H9 (cell line): ENCODE results near the gene CNOT4. TPM values are rescaled to one million over a fixed set of nuclear protein-coding genes. Genes with fewer than 3 reads are reported as not detected.

Source experiments
- DNase-seq: peaks from one replicate; pipeline ENCODE4 v3.0.0-alpha.2; 2017
- H2AFZ ChIP-seq: one replicate; pipeline ENCODE4 v1.6.1; 2013; ENCODE audit warnings: mild to moderate bottlenecking, low read length, control low read depth, moderate library complexity
- H2AK5ac ChIP-seq: 2 replicates; pipeline ENCODE4 v1.6.1; 2013; ENCODE audit warnings: low read length, control low read depth, mixed read lengths; ENCODE audit not compliant: insufficient read length
- H2BK120ac ChIP-seq: one replicate; pipeline ENCODE4 v1.6.1; 2013; ENCODE audit warnings: low read depth, mild to moderate bottlenecking, low read length, control low read depth, inconsistent platforms; ENCODE audit not compliant: poor library complexity, severe bottlenecking
- H2BK12ac ChIP-seq: 2 replicates; pipeline ENCODE4 v1.6.1; 2013; ENCODE audit warnings: low read length, control low read depth, mixed read lengths, low read depth; ENCODE audit not compliant: insufficient read length
- H2BK15ac ChIP-seq: 2 replicates; pipeline ENCODE4 v1.6.1; 2013; ENCODE audit warnings: low read depth, low read length, control low read depth
- H2BK20ac ChIP-seq: one replicate; pipeline ENCODE4 v1.6.1; 2013; ENCODE audit warnings: low read depth, mild to moderate bottlenecking, low read length, control low read depth, inconsistent platforms; ENCODE audit not compliant: poor library complexity, severe bottlenecking
- H2BK5ac ChIP-seq: 2 replicates; pipeline ENCODE4 v1.6.1; 2013; ENCODE audit warnings: low read length, control low read depth, mixed read lengths; ENCODE audit not compliant: insufficient read length
- H3K14ac ChIP-seq: 2 replicates; pipeline ENCODE4 v1.6.1; 2013; ENCODE audit warnings: low read length, control low read depth; ENCODE audit not compliant: insufficient read depth
- H3K18ac ChIP-seq: 2 replicates; pipeline ENCODE4 v1.6.1; 2013; ENCODE audit warnings: low read depth, mild to moderate bottlenecking, mixed read lengths, low read length, control low read depth; ENCODE audit not compliant: insufficient read length
- H3K23ac ChIP-seq: 2 replicates; pipeline ENCODE4 v1.6.1; 2013; ENCODE audit warnings: low read length, control low read depth, mixed read lengths, low read depth; ENCODE audit not compliant: insufficient read length
- H3K23me2 ChIP-seq: 2 replicates; pipeline ENCODE4 v1.6.1; 2013; ENCODE audit warnings: low read depth, mild to moderate bottlenecking, mixed read lengths, low read length, control low read depth; ENCODE audit not compliant: insufficient read length, poor library complexity, severe bottlenecking
- H3K27ac ChIP-seq: 2 replicates; pipeline ENCODE4 v1.5.1; 2013; ENCODE audit warnings: low read length, control low read depth, mixed read lengths, low read depth; ENCODE audit not compliant: insufficient read length
- H3K27me3 ChIP-seq: 2 replicates; pipeline ENCODE4 v1.6.1; 2013; ENCODE audit warnings: low read length, control low read depth, inconsistent platforms; ENCODE audit not compliant: insufficient read depth
- H3K4ac ChIP-seq: 2 replicates; pipeline ENCODE4 v1.6.1; 2013; ENCODE audit warnings: low read depth, mild to moderate bottlenecking, control low read depth, inconsistent platforms, low read length, moderate library complexity
- H3K4me1 ChIP-seq: 2 replicates; pipeline ENCODE4 v1.6.1; 2013; ENCODE audit warnings: low read length, control low read depth, inconsistent platforms; ENCODE audit not compliant: insufficient read depth
- H3K4me2 ChIP-seq: 2 replicates; pipeline ENCODE4 v1.6.1; 2013; ENCODE audit warnings: low read length, control low read depth, mixed read lengths; ENCODE audit not compliant: insufficient read length, insufficient read depth
- H3K56ac ChIP-seq: 2 replicates; pipeline ENCODE4 v1.6.1; 2013; ENCODE audit warnings: low read depth, mild to moderate bottlenecking, mixed read lengths, low read length, control low read depth; ENCODE audit not compliant: insufficient read length
- H3K79me1 ChIP-seq: 2 replicates; pipeline ENCODE4 v1.6.1; 2013; ENCODE audit warnings: low read depth, mild to moderate bottlenecking, moderate library complexity, low read length, control low read depth, inconsistent platforms; ENCODE audit not compliant: insufficient read depth, poor library complexity, severe bottlenecking
- H3K79me2 ChIP-seq: 2 replicates; pipeline ENCODE4 v1.6.1; 2013; ENCODE audit warnings: low read length, control low read depth, inconsistent platforms; ENCODE audit not compliant: insufficient read depth
- H3K9ac ChIP-seq: 2 replicates; pipeline ENCODE4 v1.6.1; 2013; ENCODE audit warnings: low read length, control low read depth, mixed read lengths; ENCODE audit not compliant: insufficient read length; ENCODE audit errors: extremely low read depth
- H3K9me3 ChIP-seq: one replicate; pipeline ENCODE4 v1.6.1; 2013; ENCODE audit warnings: low read depth, low read length, inconsistent platforms; ENCODE audit not compliant: control insufficient read depth
- H3T11ph ChIP-seq: one replicate; pipeline ENCODE4 v1.6.1; 2013; ENCODE audit warnings: mild to moderate bottlenecking, low read length, control low read depth, inconsistent platforms
- H4K20me1 ChIP-seq: one replicate; pipeline ENCODE4 v1.6.1; 2013; ENCODE audit not compliant: control insufficient read depth, insufficient read length, insufficient read depth
- H4K5ac ChIP-seq: 2 replicates; pipeline ENCODE4 v1.6.1; 2013; ENCODE audit warnings: low read depth, mild to moderate bottlenecking, mixed read lengths, low read length, control low read depth; ENCODE audit not compliant: insufficient read length
- H4K8ac ChIP-seq: replicated peaks from 2 replicates; pipeline ENCODE4 v1.6.1; 2013; ENCODE audit warnings: low read length, control low read depth, mixed read lengths, low read depth; ENCODE audit not compliant: insufficient read length
- H4K91ac ChIP-seq: 2 replicates; pipeline ENCODE4 v1.6.1; 2013; ENCODE audit warnings: low read depth, mild to moderate bottlenecking, moderate library complexity, mixed read lengths, low read length, control low read depth; ENCODE audit not compliant: insufficient read length
- H3K27ac Mint-ChIP-seq, 3 experiments: 2 replicates in 2 of 3; 3 replicates in 1 of 3; pipeline ENCODE4 v1.8.0; 2020 to 2021; ENCODE audit warnings: mixed read lengths in 3 of 3, mild to moderate bottlenecking in 1 of 3, moderate library complexity in 1 of 3
- H3K27me3 Mint-ChIP-seq: 2 replicates; pipeline ENCODE4 v1.8.0; 2021; ENCODE audit warnings: low read depth, mild to moderate bottlenecking, moderate library complexity, mixed read lengths
- H3K36me3 Mint-ChIP-seq, 3 experiments: 2 replicates in 2 of 3; 3 replicates in 1 of 3; pipeline ENCODE4 v1.8.0; 2020 to 2021; ENCODE audit warnings: low read depth in 3 of 3, mixed read lengths in 3 of 3; ENCODE audit not compliant: insufficient read depth in 1 of 3
- H3K4me1 Mint-ChIP-seq, 2 experiments: 2 replicates each; pipeline ENCODE4 v1.8.0; 2020; ENCODE audit warnings: mixed read lengths in 2 of 2
- H3K4me3 Mint-ChIP-seq, 2 experiments: 2 replicates in 1 of 2; 3 replicates in 1 of 2; pipeline ENCODE4 v1.8.0; 2020 to 2021; ENCODE audit warnings: mild to moderate bottlenecking in 2 of 2, mixed read lengths in 2 of 2, moderate library complexity in 1 of 2
- H3K9me3 Mint-ChIP-seq, 2 experiments: 2 replicates in 1 of 2; 3 replicates in 1 of 2; pipeline ENCODE4 v1.8.0; 2020; ENCODE audit warnings: mild to moderate bottlenecking in 2 of 2, mixed read lengths in 2 of 2, moderate library complexity in 1 of 2
- WGBS: extraction: QIAGEN DNeasy Blood & Tissue Kit; methylation state at CpG from one replicate; pipeline ENCODE4 v1.1.7; 2013; ENCODE audit warnings: missing lambda C conversion rate, low lambda C conversion rate, mixed read lengths; ENCODE audit not compliant: insufficient read length; ENCODE audit errors: extremely low coverage; 5-methylcytosine and 5-hydroxymethylcytosine counted together
- total RNA-seq: library from RNA; stranded (reverse); gene quantifications from 2 replicates; pipeline ENCODE4 v1.2.1, GENCODE V29; 2021
- TF ChIP-seq, protein P1 (sequence below): fragments of 200-600 bp; sonication (generic); conservative IDR thresholded peaks from 3 replicates; pipeline ENCODE4 v1.8.0; 2021; ENCODE audit warnings: antibody characterized with exemption, mild to moderate bottlenecking

The CNOT4 gene
- total RNA-seq, 1 experiment from 2014 or later: 27.4 TPM

DNA sequence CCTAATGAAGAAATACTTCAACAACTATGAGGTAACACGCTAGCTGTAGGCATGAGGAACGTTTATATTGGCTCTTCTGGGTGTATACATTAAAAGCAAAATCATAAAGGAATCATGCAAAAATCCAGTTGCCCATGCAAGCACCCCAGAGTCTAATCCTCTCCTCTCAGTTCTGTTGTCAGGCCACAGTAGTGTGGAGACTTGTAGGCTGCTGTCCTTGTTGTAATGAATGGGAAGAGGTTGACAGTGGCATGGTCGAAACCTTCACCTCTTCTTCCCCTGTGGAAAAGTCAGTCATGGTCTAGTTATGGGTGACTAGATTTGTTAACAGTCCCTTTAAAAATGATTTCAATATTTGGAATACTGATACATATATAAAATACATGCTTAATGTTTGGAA lies 121.3 kb downstream of the CNOT4 start:
- no peak overlapping the region for H3K4me2 ChIP-seq
- Mint-ChIP-seq H3K27me3 (no peaks in the 10 kb centered on the region), H3K4me3 (no peak overlapping the region), H3K27ac (peak overlapping the region in 2 of 3 experiments; percentile 31 to 54; a peak in 1 of 7 replicates), H3K9me3 (no peaks in the 10 kb centered on the region), H3K4me1 (peaks cover 15 to 23% of the 10 kb centered on the region in 2 experiments), H3K36me3 (peaks cover 0 to under 1% (median 0%) of the 10 kb centered on the region in 3 experiments; a peak in 2 of 7 replicates)
- no peaks in the 10 kb centered on the region for H3K27me3 ChIP-seq
- TF ChIP-seq, protein P1, sequence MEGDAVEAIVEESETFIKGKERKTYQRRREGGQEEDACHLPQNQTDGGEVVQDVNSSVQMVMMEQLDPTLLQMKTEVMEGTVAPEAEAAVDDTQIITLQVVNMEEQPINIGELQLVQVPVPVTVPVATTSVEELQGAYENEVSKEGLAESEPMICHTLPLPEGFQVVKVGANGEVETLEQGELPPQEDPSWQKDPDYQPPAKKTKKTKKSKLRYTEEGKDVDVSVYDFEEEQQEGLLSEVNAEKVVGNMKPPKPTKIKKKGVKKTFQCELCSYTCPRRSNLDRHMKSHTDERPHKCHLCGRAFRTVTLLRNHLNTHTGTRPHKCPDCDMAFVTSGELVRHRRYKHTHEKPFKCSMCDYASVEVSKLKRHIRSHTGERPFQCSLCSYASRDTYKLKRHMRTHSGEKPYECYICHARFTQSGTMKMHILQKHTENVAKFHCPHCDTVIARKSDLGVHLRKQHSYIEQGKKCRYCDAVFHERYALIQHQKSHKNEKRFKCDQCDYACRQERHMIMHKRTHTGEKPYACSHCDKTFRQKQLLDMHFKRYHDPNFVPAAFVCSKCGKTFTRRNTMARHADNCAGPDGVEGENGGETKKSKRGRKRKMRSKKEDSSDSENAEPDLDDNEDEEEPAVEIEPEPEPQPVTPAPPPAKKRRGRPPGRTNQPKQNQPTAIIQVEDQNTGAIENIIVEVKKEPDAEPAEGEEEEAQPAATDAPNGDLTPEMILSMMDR: no peak
- H4K5ac ChIP-seq: no peak overlapping the region
- H3K18ac ChIP-seq: no peak overlapping the region
- H2BK12ac ChIP-seq: no peak overlapping the region
- H2AK5ac ChIP-seq: no peak overlapping the region
- H3K56ac ChIP-seq: no peak overlapping the region
- H3K14ac ChIP-seq: no peak overlapping the region
- no peak overlapping the region for H2BK20ac ChIP-seq
- H3K9ac ChIP-seq: no peak overlapping the region
- H2BK15ac ChIP-seq: no peak overlapping the region
- H4K91ac ChIP-seq: no peak overlapping the region
- H3T11ph ChIP-seq: no peak overlapping the region
- H4K20me1 ChIP-seq: no peaks in the 10 kb centered on the region
- H3K79me2 ChIP-seq: no peaks in the 10 kb centered on the region
- no peak overlapping the region for H3K23ac ChIP-seq
- peaks cover 4% of the 10 kb centered on the region; the same call in 1 of the 2 replicates for H3K4me1 ChIP-seq
- no peaks in the 10 kb centered on the region for H3K9me3 ChIP-seq
- H3K27ac ChIP-seq: no peak overlapping the region
- H2BK5ac ChIP-seq: no peak overlapping the region
- DNase-seq: no peak
- H2AFZ ChIP-seq: no peak overlapping the region
- no CpG with 5 or more reads among the region's 3 CpGs for WGBS
- no peak overlapping the region for H2BK120ac ChIP-seq
- no peaks in the 10 kb centered on the region for H3K79me1 ChIP-seq
- H3K23me2 ChIP-seq: no peaks in the 10 kb centered on the region
- no peak overlapping the region for H3K4ac ChIP-seq
- no peak overlapping the region for H4K8ac ChIP-seq
